LNCaP clone FGC (cell line): ENCODE measurements around the gene TWSG1.
A peak's percentile ranks its signal among the peaks of the same experiment; 100 is the strongest.

Experiments used
- DNase-seq: peaks from one replicate; pipeline ENCODE4 v3.0.0-alpha.2; 2011; ENCODE audit warnings: low read depth
- H3K4me3 ChIP-seq: 2 replicates; pipeline ENCODE4 v1.5.1; 2011; ENCODE audit warnings: mild to moderate bottlenecking, low read depth, low read length, control low read depth
- CTCF ChIP-seq: IDR thresholded peaks from 2 replicates; pipeline ENCODE4 v1.5.1; 2012; ENCODE audit warnings: mild to moderate bottlenecking; ENCODE audit not compliant: control insufficient read depth, insufficient read depth; ENCODE audit errors: extremely low read depth

Gene TWSG1

GRCh38 chr18:9323750-9324445, 10.7 kb upstream of the TWSG1 start:
- no peak for DNase-seq
- no peak for TF ChIP-seq CTCF
- no peak overlapping the region for H3K4me3 ChIP-seq

- no peak overlapping the region for H3K4me3 ChIP-seq
- TF ChIP-seq CTCF: no peak
- DNase-seq: no peak
These were observed 8.9 kb upstream of the TWSG1 start for GRCh38 chr18:9325716-9326115.

DNA sequence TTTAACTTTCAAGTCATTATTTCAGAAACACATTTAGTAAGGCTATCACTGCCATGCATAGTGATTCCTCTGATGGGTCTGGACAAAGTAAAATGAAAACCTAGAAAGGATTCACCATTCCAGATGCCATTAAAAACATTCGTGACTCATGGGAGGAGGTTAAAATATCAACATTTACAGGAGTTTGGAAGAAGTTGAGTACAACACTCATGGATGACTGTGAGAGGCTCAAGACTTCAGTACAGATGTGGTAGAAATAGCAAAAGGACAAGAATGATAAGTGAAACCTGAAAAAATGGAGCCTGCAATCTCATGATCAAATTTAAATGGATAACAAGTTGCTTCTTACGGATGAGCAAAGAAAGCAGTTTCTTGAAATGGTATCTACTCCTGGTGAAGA, 5.8 kb upstream of the TWSG1 start:
- TF ChIP-seq CTCF: no peak
- no peak for DNase-seq
- no peak overlapping the region for H3K4me3 ChIP-seq

DNA sequence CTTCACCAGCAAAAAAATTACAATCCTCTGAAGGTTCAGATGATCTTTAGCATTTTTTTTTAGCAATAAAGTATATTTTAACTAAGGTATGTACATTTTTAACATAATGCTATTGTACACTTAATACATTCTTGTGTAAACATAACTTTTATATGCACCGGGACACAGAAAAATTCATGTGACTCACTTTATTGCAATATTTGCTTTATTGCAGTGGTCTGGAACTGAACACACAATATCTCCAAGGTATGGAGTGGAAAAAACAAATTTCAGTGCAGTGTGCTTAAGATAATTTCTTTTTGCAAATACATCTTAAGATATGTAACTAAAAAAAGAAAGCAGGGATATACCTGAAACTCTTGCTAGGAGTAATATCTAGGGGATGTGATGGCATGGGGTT, 5.1 kb upstream of the TWSG1 start:
- no peak for DNase-seq
- no peak overlapping the region for H3K4me3 ChIP-seq
- TF ChIP-seq CTCF: no peak

- DNase-seq: no peak
- H3K4me3 ChIP-seq: no peak overlapping the region
- TF ChIP-seq CTCF: no peak
These were observed 4.2 kb upstream of the TWSG1 start for GRCh38 chr18:9330419-9330818.

DNA sequence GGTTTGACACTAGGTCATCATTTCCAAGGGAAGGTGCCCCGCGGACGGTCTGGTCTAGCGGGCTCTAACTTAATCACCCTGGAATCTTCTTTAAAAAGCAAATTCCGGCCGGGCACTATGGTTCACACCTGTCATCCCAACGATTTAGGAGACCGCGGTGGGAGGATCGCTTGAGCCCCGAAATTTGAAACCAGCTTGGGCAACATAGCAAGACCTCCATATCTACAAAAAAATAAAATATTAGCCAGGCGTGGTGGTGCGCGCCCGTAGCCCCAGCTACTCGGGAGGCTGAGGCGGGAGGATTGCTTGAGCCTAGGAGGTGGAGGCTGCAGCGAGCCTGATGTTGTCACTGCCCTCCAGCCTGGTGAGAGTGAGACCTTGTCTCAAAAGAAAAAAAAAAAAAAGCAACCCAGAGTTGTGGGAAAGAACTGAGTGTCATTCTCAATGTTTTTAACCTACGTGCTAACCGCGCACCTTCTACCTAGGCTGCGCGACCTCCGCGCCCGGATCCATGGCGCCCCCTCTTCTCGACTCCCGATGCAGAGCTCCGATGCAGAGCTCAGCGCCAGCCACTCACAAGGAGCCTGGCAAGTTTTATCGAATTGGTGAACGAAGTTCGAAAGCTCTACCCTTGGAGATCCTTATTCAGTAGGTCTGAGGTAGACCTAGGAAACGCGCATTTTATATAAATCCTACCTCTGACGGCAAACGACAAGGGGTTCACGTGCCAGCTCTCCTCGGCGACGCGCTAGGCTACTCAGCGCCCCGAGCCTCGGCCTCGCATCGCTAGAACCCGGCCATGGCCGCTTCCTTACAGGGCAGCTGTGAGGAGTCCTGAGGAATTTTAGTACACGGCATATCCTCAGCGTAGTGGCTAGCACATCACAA, 888 bp upstream of the TWSG1 start:
- peak overlapping the region; percentile 59 for H3K4me3 ChIP-seq
- no peak for TF ChIP-seq CTCF
- DNase-seq: no peak
